Activated naive CD4-positive, alpha-beta T cell treated with anti-CD3 and anti-CD28 coated beads for 36 hours (primary cell): ENCODE results near the gene R3HCC1L. TPM values are rescaled to one million over a fixed set of nuclear protein-coding genes. Genes with fewer than 3 reads are reported as not detected.

ENCODE experiments used
- CTCF ChIA-PET: fragments of 350-600 bp; sonication (Branson Sonifier 250); formaldehyde crosslinking; loops from one replicate; lab custom pipeline; 2021; ENCODE audit warnings: antibody characterized with exemption; lab: Charles Lee
- DNase-seq: peaks from one replicate; pipeline ENCODE4 v3.0.0-alpha.2; 2020
- H3K27ac Mint-ChIP-seq: one replicate; pipeline ENCODE4 v1.8.0; 2021; ENCODE audit warnings: mild to moderate bottlenecking, mixed read lengths
- H3K27me3 Mint-ChIP-seq: one replicate; pipeline ENCODE4 v1.8.0; 2021; ENCODE audit warnings: low read depth, mixed read lengths
- H3K36me3 Mint-ChIP-seq: one replicate; pipeline ENCODE4 v1.8.0; 2021; ENCODE audit warnings: low read depth, mixed read lengths
- H3K4me1 Mint-ChIP-seq: one replicate; pipeline ENCODE4 v1.8.0; 2021; ENCODE audit warnings: low read depth, mixed read lengths
- H3K4me3 Mint-ChIP-seq: one replicate; pipeline ENCODE4 v1.8.0; 2021; ENCODE audit warnings: mild to moderate bottlenecking, moderate library complexity, mixed read lengths
- H3K9me3 Mint-ChIP-seq: one replicate; pipeline ENCODE4 v1.8.0; 2021; ENCODE audit warnings: mixed read lengths
- intact Hi-C: fragments of 100-400 bp; cut with micrococcal nuclease; formaldehyde crosslinking; loops from one replicate; pipeline ENCODE4 v1.15.1; 2023
- total RNA-seq, 2 experiments: library from RNA; stranded (reverse); gene quantifications; one replicate each; pipeline ENCODE4 v1.2.3, GENCODE V29; 2021

The R3HCC1L gene
- total RNA-seq, 2 experiments from 2014 or later = 13.4 to 13.6 TPM

GRCh38 chr10:98193037-98193436, 58.6 kb downstream of the R3HCC1L start:
- H3K27me3 Mint-ChIP-seq = no peaks in the 10 kb centered on the region
- H3K4me1 Mint-ChIP-seq = peaks cover 15% of the 10 kb centered on the region
- intact Hi-C loops = no loop called here
- H3K27ac Mint-ChIP-seq = no peak overlapping the region
- peaks cover 7% of the 10 kb centered on the region for H3K9me3 Mint-ChIP-seq
- CTCF ChIA-PET = no interaction called here
- H3K4me3 Mint-ChIP-seq = no peak overlapping the region
- DNase-seq = no peak
- H3K36me3 Mint-ChIP-seq = peaks cover 46% of the 10 kb centered on the region

GRCh38 chr10:98194633-98195032, 60.2 kb downstream of the R3HCC1L start:
- H3K4me1 Mint-ChIP-seq = peaks cover 15% of the 10 kb centered on the region
- CTCF ChIA-PET = no interaction called here
- no peak for DNase-seq
- peaks cover 40% of the 10 kb centered on the region for H3K36me3 Mint-ChIP-seq
- H3K27ac Mint-ChIP-seq = no peak overlapping the region
- H3K27me3 Mint-ChIP-seq = no peaks in the 10 kb centered on the region
- no peak overlapping the region for H3K4me3 Mint-ChIP-seq
- H3K9me3 Mint-ChIP-seq = peaks cover 7% of the 10 kb centered on the region
- intact Hi-C loops = no loop called here

- Mint-ChIP-seq H3K27ac (no peak overlapping the region), H3K4me3 (no peak overlapping the region), H3K36me3 (peaks cover 36% of the 10 kb centered on the region), H3K9me3 (peaks cover 7% of the 10 kb centered on the region), H3K27me3 (no peaks in the 10 kb centered on the region), H3K4me1 (peaks cover 15% of the 10 kb centered on the region)
- DNase-seq = no peak
- intact Hi-C loops = no loop called here
- CTCF ChIA-PET = interaction anchor here (3.0 kb wide), 1 partner anchor 24 kb away, joined by 15 read pairs; no protein-coding TSS in a partner anchor
Measured at GRCh38 chr10:98195120-98195519, 60.7 kb downstream of the R3HCC1L start.

- H3K36me3 Mint-ChIP-seq = peaks cover 24% of the 10 kb centered on the region
- H3K4me3 Mint-ChIP-seq = no peak overlapping the region
- H3K9me3 Mint-ChIP-seq = peaks cover 2% of the 10 kb centered on the region
- H3K27ac Mint-ChIP-seq = no peak overlapping the region
- peaks cover 15% of the 10 kb centered on the region for H3K4me1 Mint-ChIP-seq
- intact Hi-C loops = no loop called here
- DNase-seq = no peak
- CTCF ChIA-PET = interaction anchor here (0.6 to 3.0 kb wide), 2 partner anchors 26 to 59 kb away, joined by 3 to 15 read pairs; no protein-coding TSS in a partner anchor
- no peaks in the 10 kb centered on the region for H3K27me3 Mint-ChIP-seq
Measured at GRCh38 chr10:98196985-98197384, 62.5 kb downstream of the R3HCC1L start.

- Mint-ChIP-seq H3K27ac (no peak overlapping the region), H3K4me3 (no peak overlapping the region), H3K4me1 (peaks cover 9% of the 10 kb centered on the region), H3K9me3 (no peaks in the 10 kb centered on the region), H3K36me3 (peaks cover 7% of the 10 kb centered on the region), H3K27me3 (no peaks in the 10 kb centered on the region)
- CTCF ChIA-PET = interaction anchor here (0.6 to 1.1 kb wide), 3 partner anchors 9 to 107 kb away, joined by 3 to 4 read pairs (median 3); no protein-coding TSS in a partner anchor
- no peak for DNase-seq
- intact Hi-C loops = no loop called here
Measured at GRCh38 chr10:98201760-98202159, 67.3 kb downstream of the R3HCC1L start.

GRCh38 chr10:98202378-98202777, 67.9 kb downstream of the R3HCC1L start:
- no peaks in the 10 kb centered on the region for H3K27me3 Mint-ChIP-seq
- no peaks in the 10 kb centered on the region for H3K9me3 Mint-ChIP-seq
- H3K27ac Mint-ChIP-seq = no peak overlapping the region
- CTCF ChIA-PET = interaction anchor here (1.1 kb wide), 1 partner anchor 8 kb away, joined by 3 read pairs; no protein-coding TSS in a partner anchor
- H3K4me1 Mint-ChIP-seq = peaks cover 9% of the 10 kb centered on the region
- no peak overlapping the region for H3K4me3 Mint-ChIP-seq
- H3K36me3 Mint-ChIP-seq = peaks cover 5% of the 10 kb centered on the region
- DNase-seq = no peak
- intact Hi-C loops = no loop called here

- H3K36me3 Mint-ChIP-seq = peaks cover 14% of the 10 kb centered on the region
- no peaks in the 10 kb centered on the region for H3K27me3 Mint-ChIP-seq
- no peaks in the 10 kb centered on the region for H3K9me3 Mint-ChIP-seq
- CTCF ChIA-PET = interaction anchor here (0.8 kb wide), 1 partner anchor 34 kb away, joined by 3 read pairs; no protein-coding TSS in a partner anchor
- no peak for DNase-seq
- H3K4me3 Mint-ChIP-seq = no peak overlapping the region
- peaks cover 18% of the 10 kb centered on the region for H3K4me1 Mint-ChIP-seq
- intact Hi-C loops = no loop called here
- H3K27ac Mint-ChIP-seq = no peak overlapping the region
Measured at GRCh38 chr10:98205351-98205750, 70.9 kb downstream of the R3HCC1L start.

- intact Hi-C loops = no loop called here
Measured at GRCh38 chr10:98208925-98209324, 74.5 kb downstream of the R3HCC1L start.

GRCh38 chr10:98209441-98209840, 75.0 kb downstream of the R3HCC1L start:
- CTCF ChIA-PET = no interaction called here
- Mint-ChIP-seq H3K27ac (no peak overlapping the region), H3K36me3 (peaks cover 28% of the 10 kb centered on the region), H3K4me3 (no peak overlapping the region), H3K4me1 (peaks cover 28% of the 10 kb centered on the region), H3K9me3 (no peaks in the 10 kb centered on the region), H3K27me3 (no peaks in the 10 kb centered on the region)
- no peak for DNase-seq
- intact Hi-C loops = no loop called here

More at GRCh38 chr10:98208925-98209324, 74.5 kb downstream of the R3HCC1L start:
- peaks cover 25% of the 10 kb centered on the region for H3K36me3 Mint-ChIP-seq
- CTCF ChIA-PET = no interaction called here
- peaks cover 27% of the 10 kb centered on the region for H3K4me1 Mint-ChIP-seq
- no peaks in the 10 kb centered on the region for H3K9me3 Mint-ChIP-seq
- H3K27me3 Mint-ChIP-seq = no peaks in the 10 kb centered on the region
- no peak overlapping the region for H3K27ac Mint-ChIP-seq
- H3K4me3 Mint-ChIP-seq = no peak overlapping the region
- no peak for DNase-seq

GRCh38 chr10:98212196-98212595, 77.7 kb downstream of the R3HCC1L start:
- peaks cover 9% of the 10 kb centered on the region for H3K9me3 Mint-ChIP-seq
- no peaks in the 10 kb centered on the region for H3K27me3 Mint-ChIP-seq
- peaks cover 32% of the 10 kb centered on the region for H3K4me1 Mint-ChIP-seq
- CTCF ChIA-PET = no interaction called here
- no peak overlapping the region for H3K27ac Mint-ChIP-seq
- intact Hi-C loops = no loop called here
- peaks cover 40% of the 10 kb centered on the region for H3K36me3 Mint-ChIP-seq
- no peak for DNase-seq
- H3K4me3 Mint-ChIP-seq = no peak overlapping the region

GRCh38 chr10:98213740-98214139, 79.3 kb downstream of the R3HCC1L start:
- Mint-ChIP-seq H3K27ac (no peak overlapping the region), H3K9me3 (peaks cover 19% of the 10 kb centered on the region), H3K27me3 (no peaks in the 10 kb centered on the region), H3K36me3 (peaks cover 44% of the 10 kb centered on the region), H3K4me3 (no peak overlapping the region), H3K4me1 (peaks cover 27% of the 10 kb centered on the region)
- intact Hi-C loops = no loop called here
- CTCF ChIA-PET = no interaction called here
- DNase-seq = no peak

- Mint-ChIP-seq H3K4me3 (no peak overlapping the region), H3K36me3 (peaks cover 47% of the 10 kb centered on the region), H3K27ac (no peak overlapping the region), H3K4me1 (peaks cover 21% of the 10 kb centered on the region), H3K27me3 (no peaks in the 10 kb centered on the region), H3K9me3 (peaks cover 31% of the 10 kb centered on the region)
- intact Hi-C loops = no loop called here
- CTCF ChIA-PET = no interaction called here
- no peak for DNase-seq
Measured at GRCh38 chr10:98215373-98215772, 80.9 kb downstream of the R3HCC1L start.

- Mint-ChIP-seq H3K27ac (no peak overlapping the region), H3K4me3 (no peak overlapping the region), H3K27me3 (no peaks in the 10 kb centered on the region), H3K4me1 (peaks cover 13% of the 10 kb centered on the region), H3K9me3 (peaks cover 31% of the 10 kb centered on the region), H3K36me3 (peaks cover 40% of the 10 kb centered on the region)
- intact Hi-C loops = no loop called here
- no peak for DNase-seq
- CTCF ChIA-PET = no interaction called here
Measured at GRCh38 chr10:98217801-98218200, 83.3 kb downstream of the R3HCC1L start.
